PFSK-1 (cell line): ENCODE results near the gene DNTT.

ENCODE experiments used
- POLR2AphosphoS5 ChIP-seq: IDR thresholded peaks from 2 replicates; pipeline ENCODE4 v1.6.1; 2012; ENCODE audit warnings: low read depth, mild to moderate bottlenecking, control low read depth, low read length, moderate library complexity
- REST ChIP-seq, 2 experiments: IDR thresholded peaks; 2 replicates each; pipeline versions ENCODE4 v1.6.1 to v1.8.0; 2011 to 2012; ENCODE audit warnings: low read depth in 2 of 2, low read length in 2 of 2, control low read depth in 1 of 2, inconsistent platforms in 1 of 2, mild to moderate bottlenecking in 1 of 2, moderate library complexity in 1 of 2; ENCODE audit not compliant: insufficient read depth in 1 of 2
- TAF1 ChIP-seq: IDR thresholded peaks from 2 replicates; pipeline ENCODE4 v1.6.1; 2012; ENCODE audit warnings: low read length, control low read depth, borderline replicate concordance; ENCODE audit not compliant: insufficient read depth

DNA sequence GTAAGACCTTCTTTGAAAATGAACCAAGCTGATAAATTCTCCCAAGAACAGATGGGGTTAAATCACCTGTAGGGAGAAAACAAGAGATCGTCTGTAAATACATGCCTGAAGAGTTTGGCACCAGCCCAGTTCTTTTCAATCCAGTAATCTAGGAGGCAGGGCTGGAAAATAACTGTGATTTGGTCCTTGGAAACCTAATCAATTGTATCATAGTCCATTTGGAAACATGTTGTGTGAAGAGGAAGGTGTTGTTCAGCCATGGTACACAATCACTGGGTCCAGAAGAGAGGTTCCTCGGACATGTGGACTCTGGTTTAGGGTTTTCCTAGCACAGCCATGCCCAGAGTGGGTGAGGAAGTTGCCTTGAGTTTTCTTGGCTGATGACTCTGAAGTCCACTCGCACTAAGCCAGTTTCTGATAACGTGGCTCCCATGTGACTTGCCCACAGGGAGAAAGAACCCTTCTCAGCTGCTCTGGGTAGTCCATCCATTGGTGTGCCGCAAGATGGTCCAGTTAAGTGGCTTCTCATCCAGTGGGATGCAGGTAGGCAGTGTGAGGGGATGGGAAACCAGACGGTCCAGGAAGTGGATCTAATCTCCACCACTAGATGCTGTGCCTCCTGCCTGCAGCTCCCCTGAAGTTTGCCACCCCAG, 38.0 kb upstream of the DNTT start:
- TF ChIP-seq POLR2AphosphoS5 = no peak
- no peak for TF ChIP-seq REST (IDR thresholded peaks at IDR 0.05; ENCODE audit: insufficient read depth in 1 of 2, low read depth in 2 of 2, low read length in 2 of 2)
- TF ChIP-seq TAF1 = no peak
